HG03066 (cell line): Measurements from ENCODE around the gene SIL1.

Source experiments
- ATAC-seq: cut with Tn5 transposase; IDR thresholded peaks from one replicate; pipeline ENCODE4 v1.9.1; 2021; ENCODE audit warnings: low read depth; ENCODE audit not compliant: unreplicated experiment

The SIL1 gene

GRCh38 chr5:138990986-138991590, 207.1 kb downstream of the SIL1 start:
- ATAC-seq: no peak

- no peak for ATAC-seq
These were observed 208.4 kb downstream of the SIL1 start for GRCh38 chr5:138989720-138990119.

- no peak for ATAC-seq
These were observed 211.9 kb downstream of the SIL1 start for GRCh38 chr5:138986186-138986800.

- ATAC-seq: no peak
These were observed 212.5 kb downstream of the SIL1 start for GRCh38 chr5:138985683-138986082.

GRCh38 chr5:138985256-138985655, 212.9 kb downstream of the SIL1 start:
- ATAC-seq: no peak

- ATAC-seq: no peak
These were observed 214.2 kb downstream of the SIL1 start for GRCh38 chr5:138983984-138984383.

- ATAC-seq: no peak
These were observed 216.6 kb downstream of the SIL1 start for GRCh38 chr5:138981586-138981985.

- ATAC-seq: no peak
These were observed 217.0 kb downstream of the SIL1 start for GRCh38 chr5:138981131-138981530.

GRCh38 chr5:138980441-138980840, 217.7 kb downstream of the SIL1 start:
- ATAC-seq: no peak

GRCh38 chr5:138979684-138980280, 218.4 kb downstream of the SIL1 start:
- ATAC-seq: no peak

- no peak for ATAC-seq
These were observed 219.6 kb downstream of the SIL1 start for GRCh38 chr5:138978581-138978980.

- ATAC-seq: no peak
These were observed 220.1 kb downstream of the SIL1 start for GRCh38 chr5:138978080-138978479.

- no peak for ATAC-seq
These were observed 222.9 kb downstream of the SIL1 start for GRCh38 chr5:138975098-138975847.

GRCh38 chr5:138974227-138975063, 223.7 kb downstream of the SIL1 start:
- no peak for ATAC-seq

- ATAC-seq: no peak
These were observed 225.3 kb downstream of the SIL1 start for GRCh38 chr5:138972836-138973235.

- no peak for ATAC-seq
These were observed 225.9 kb downstream of the SIL1 start for GRCh38 chr5:138972230-138972629.

- no peak for ATAC-seq
These were observed 228.7 kb downstream of the SIL1 start for GRCh38 chr5:138969323-138970002.

GRCh38 chr5:138968601-138969000, 229.6 kb downstream of the SIL1 start:
- no peak for ATAC-seq

- ATAC-seq: no peak
These were observed 230.2 kb downstream of the SIL1 start for GRCh38 chr5:138967791-138968448.
